ENCODE results near the gene LAMA3.

DNA sequence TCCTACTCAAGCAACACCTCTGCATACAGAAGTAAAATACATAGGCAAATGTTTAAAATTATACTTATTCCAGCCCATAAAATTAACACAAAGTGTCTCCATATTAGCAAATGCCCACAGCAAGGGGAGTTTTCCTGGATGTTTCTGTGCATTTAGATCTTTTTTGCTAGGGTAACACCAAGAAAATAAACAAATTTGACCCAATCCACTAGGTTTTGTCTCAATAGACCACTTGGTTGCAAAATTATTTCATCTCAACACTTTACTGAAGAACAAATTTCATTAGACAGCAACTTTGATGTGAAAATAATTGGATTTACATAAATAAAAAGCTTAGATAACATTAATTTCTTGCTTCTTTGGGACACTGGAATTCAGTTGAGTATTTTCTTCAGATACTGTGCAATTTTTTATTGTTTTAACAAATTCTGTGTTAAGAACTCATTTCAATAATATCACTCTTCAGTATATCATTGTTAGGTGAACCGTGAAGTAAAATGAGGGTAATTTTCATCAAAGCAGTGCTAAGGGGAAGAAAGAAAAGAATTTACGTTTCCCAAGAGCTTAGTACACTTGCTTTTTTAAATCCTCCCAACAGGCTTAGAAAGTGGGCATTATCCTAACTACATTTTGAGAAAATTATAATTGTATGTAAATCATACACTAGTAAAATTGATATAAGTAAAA is 191.8 kb downstream of the LAMA3 start:
- TF ChIP-seq, protein P1, sequence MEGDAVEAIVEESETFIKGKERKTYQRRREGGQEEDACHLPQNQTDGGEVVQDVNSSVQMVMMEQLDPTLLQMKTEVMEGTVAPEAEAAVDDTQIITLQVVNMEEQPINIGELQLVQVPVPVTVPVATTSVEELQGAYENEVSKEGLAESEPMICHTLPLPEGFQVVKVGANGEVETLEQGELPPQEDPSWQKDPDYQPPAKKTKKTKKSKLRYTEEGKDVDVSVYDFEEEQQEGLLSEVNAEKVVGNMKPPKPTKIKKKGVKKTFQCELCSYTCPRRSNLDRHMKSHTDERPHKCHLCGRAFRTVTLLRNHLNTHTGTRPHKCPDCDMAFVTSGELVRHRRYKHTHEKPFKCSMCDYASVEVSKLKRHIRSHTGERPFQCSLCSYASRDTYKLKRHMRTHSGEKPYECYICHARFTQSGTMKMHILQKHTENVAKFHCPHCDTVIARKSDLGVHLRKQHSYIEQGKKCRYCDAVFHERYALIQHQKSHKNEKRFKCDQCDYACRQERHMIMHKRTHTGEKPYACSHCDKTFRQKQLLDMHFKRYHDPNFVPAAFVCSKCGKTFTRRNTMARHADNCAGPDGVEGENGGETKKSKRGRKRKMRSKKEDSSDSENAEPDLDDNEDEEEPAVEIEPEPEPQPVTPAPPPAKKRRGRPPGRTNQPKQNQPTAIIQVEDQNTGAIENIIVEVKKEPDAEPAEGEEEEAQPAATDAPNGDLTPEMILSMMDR (conservative IDR thresholded peaks at IDR 0.05 in 1 of 2, IDR thresholded peaks at IDR 0.05 in 1 of 2; ENCODE audit: extremely low read depth in 1 of 2, insufficient read depth in 1 of 2, low read depth in 1 of 2, low read length in 2 of 2), result no peak
- no peak for TF ChIP-seq EZH2 (IDR thresholded peaks at IDR 0.05; ENCODE audit: borderline replicate concordance, low read length)

Data from mammary epithelial cell (primary cell).